AG04450 (cell line): Measurements from ENCODE around the gene IQCB1. TPM values are rescaled to one million over a fixed set of nuclear protein-coding genes. Genes with fewer than 3 reads are reported as not detected.
"Not testable (repeated sequence)": the region's sequence is repeated elsewhere in the genome, so short reads cannot be mapped to it uniquely, and the experiment has no call there.

Experiments
- CTCF ChIA-PET: fragments of 300-600, 350-600 bp; formaldehyde crosslinking; extraction: SDS; loops from one replicate; lab custom pipeline; 2022; ENCODE audit warnings: antibody characterized with exemption, inconsistent platforms; lab: Charles Lee
- POLR2A ChIA-PET: fragments of 350-600 bp; formaldehyde crosslinking; extraction: SDS; loops from one replicate; lab custom pipeline; 2021; ENCODE audit warnings: antibody characterized with exemption, inconsistent platforms; lab: Yijun Ruan, JAX
- DNase-seq: peaks from one replicate; pipeline ENCODE4 v3.0.0-alpha.2; 2011; ENCODE audit warnings: low read depth, low spot score
- H3K27ac ChIP-seq: one replicate; pipeline ENCODE4 v1.5.1; 2012; ENCODE audit warnings: low read depth, low read length, control low read depth
- H3K27me3 ChIP-seq: one replicate; pipeline ENCODE4 v1.6.0; 2012; ENCODE audit warnings: low read length; ENCODE audit not compliant: control insufficient read depth, insufficient read depth
- H3K4me3 ChIP-seq: 2 replicates; pipeline ENCODE4 v1.5.1; 2011; ENCODE audit warnings: mild to moderate bottlenecking, low read depth, low read length, control low read depth
- H3K9me3 ChIP-seq: 2 replicates; pipeline ENCODE4 v1.5.1; 2012; ENCODE audit warnings: low read length; ENCODE audit not compliant: control insufficient read depth, insufficient read depth
- polyA plus RNA-seq: library from polyadenylated mRNA; depleted of rRNA; stranded (reverse); fragments of >200 nt; gene quantifications from 2 replicates; pipeline ENCODE4 v1.2.3, GENCODE V29; 2011
- TF ChIP-seq, protein P1 (sequence below): IDR thresholded peaks from 2 replicates; pipeline ENCODE4 v1.5.1; 2011; ENCODE audit warnings: low read depth, low read length, control low read depth, inconsistent platforms

The IQCB1 gene
- polyA plus RNA-seq, 1 experiment: 19.3 TPM

DNA sequence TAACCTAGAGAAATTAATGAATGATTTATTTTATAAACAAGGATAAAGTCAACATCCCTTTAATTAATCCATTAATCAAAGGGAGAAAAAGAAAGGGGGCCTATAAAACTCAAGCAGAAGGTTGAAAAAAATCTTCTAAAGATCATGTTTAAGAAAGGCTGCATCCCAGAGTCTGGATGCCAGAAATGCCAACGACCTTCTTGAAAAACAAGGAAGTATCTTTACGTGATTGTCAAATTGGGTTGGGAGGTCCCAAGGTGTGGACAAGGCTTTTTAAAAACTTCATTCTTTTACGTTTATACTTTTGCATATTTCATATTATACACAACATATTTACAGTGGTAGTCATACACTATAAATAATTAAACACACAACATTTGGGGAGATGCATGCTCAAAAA is 86.9 kb downstream of the IQCB1 start:
- no peak for DNase-seq
- TF ChIP-seq, protein P1, sequence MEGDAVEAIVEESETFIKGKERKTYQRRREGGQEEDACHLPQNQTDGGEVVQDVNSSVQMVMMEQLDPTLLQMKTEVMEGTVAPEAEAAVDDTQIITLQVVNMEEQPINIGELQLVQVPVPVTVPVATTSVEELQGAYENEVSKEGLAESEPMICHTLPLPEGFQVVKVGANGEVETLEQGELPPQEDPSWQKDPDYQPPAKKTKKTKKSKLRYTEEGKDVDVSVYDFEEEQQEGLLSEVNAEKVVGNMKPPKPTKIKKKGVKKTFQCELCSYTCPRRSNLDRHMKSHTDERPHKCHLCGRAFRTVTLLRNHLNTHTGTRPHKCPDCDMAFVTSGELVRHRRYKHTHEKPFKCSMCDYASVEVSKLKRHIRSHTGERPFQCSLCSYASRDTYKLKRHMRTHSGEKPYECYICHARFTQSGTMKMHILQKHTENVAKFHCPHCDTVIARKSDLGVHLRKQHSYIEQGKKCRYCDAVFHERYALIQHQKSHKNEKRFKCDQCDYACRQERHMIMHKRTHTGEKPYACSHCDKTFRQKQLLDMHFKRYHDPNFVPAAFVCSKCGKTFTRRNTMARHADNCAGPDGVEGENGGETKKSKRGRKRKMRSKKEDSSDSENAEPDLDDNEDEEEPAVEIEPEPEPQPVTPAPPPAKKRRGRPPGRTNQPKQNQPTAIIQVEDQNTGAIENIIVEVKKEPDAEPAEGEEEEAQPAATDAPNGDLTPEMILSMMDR: no peak
- Histone ChIP-seq H3K27ac (no peak overlapping the region), H3K27me3 (no peaks in the 10 kb centered on the region), H3K9me3 (peaks cover 4% of the 10 kb centered on the region; the same call in 1 of the 2 replicates), H3K4me3 (peak overlapping the region; percentile 92)
- ChIA-PET CTCF (interaction anchor here (1.0 to 1.2 kb wide), 2 partner anchors 18 to 201 kb away, joined by 3 read pairs; no protein-coding TSS in a partner anchor), POLR2A (interaction anchor here (0.6 to 0.7 kb wide), 2 partner anchors 13 to 21 kb away, joined by 3 read pairs; no protein-coding TSS in a partner anchor)

DNA sequence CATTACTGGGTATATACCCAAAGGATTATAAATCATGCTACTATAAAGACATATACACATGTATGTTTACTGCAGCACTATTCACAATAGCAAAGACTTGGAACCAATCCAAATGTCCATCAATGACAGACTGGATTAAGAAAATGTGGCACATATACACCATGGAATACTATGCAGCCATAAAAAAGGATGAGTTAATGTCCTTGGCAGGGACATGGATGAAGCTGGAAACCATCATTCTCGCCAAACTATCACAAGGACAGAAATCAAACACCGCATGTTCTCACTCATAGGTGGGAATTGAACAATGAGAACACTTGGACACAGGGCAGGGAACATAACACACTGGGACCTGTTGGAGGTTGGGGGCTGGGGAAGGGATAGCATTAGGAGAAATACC is 91.8 kb downstream of the IQCB1 start:
- H3K9me3 ChIP-seq, H3K4me3 ChIP-seq, DNase-seq, POLR2A ChIA-PET, CTCF ChIA-PET, H3K27me3 ChIP-seq, H3K27ac ChIP-seq: not testable (repeated sequence)

DNA sequence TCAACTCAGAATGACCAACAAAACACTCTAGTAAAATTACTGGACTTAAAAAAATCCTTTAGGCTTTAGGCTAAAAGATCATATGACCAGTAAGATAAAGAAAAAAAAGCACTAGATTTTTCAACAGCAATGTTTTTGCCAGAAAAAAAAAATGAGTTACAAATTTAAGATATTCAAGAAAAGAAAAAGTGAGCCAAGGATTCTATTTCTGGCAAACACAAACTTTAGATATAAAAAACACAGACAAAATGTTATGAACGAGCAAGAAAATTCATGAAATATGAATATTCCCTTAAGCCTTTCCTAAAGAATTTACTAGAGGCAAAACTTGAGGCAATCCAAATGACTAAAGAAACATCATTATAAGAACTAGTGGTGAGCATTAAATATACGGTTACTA is 94.0 kb downstream of the IQCB1 start:
- H3K9me3 ChIP-seq: no peaks in the 10 kb centered on the region
- no peak overlapping the region for H3K4me3 ChIP-seq
- TF ChIP-seq, protein P1: no peak
- ChIA-PET CTCF (no interaction called here), POLR2A (no interaction called here)
- H3K27me3 ChIP-seq: no peaks in the 10 kb centered on the region
- no peak overlapping the region for H3K27ac ChIP-seq
- DNase-seq: no peak

DNA sequence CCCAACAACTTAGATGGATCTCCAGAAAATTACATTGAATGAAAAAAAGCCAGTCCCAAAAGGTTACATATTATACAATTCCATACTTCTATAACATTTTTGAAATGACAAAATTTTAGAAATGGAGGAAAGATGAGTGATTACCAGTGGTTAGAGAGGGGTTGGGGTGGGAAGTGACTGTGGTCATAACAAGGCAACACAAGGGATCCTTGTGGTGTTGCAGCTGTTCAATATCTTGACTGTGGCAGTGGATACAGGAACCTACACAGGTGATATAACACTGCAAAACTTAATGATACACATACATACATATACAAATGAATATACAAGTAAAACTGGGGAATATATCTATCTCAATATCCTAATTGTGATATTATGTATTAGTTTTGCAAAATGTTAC is 95.0 kb downstream of the IQCB1 start:
- ChIA-PET CTCF (no interaction called here), POLR2A (no interaction called here)
- Histone ChIP-seq H3K27me3 (no peaks in the 10 kb centered on the region), H3K27ac (no peak overlapping the region), H3K9me3 (no peaks in the 10 kb centered on the region), H3K4me3 (no peak overlapping the region)
- TF ChIP-seq, protein P1: no peak
- DNase-seq: no peak

DNA sequence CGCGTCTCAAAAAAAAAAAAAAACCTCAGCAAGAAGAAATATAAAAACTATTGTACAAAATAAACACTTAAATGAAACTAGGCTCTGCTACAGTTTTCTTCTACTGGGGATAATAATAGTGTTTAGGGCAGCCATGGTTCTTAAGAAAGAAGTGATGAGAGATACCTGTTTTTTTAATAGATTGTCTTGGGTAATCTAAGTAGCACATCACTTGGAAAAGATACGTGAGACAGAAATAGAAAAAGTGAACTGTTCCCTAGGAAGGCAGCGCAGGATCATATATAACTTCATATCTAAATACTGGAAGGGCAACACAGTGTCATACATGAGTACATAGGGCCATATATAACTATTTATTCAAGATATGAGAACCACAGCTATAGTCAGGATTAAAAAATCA is 97.2 kb downstream of the IQCB1 start:
- POLR2A ChIA-PET: no interaction called here

More for the DNA sequence above, 97.2 kb downstream of the IQCB1 start:
- TF ChIP-seq, protein P1: no peak
- Histone ChIP-seq H3K9me3 (no peaks in the 10 kb centered on the region), H3K27me3 (no peaks in the 10 kb centered on the region), H3K27ac (no peak overlapping the region), H3K4me3 (no peak overlapping the region)
- DNase-seq: no peak
- CTCF ChIA-PET: no interaction called here
